ENCODE measurements around the gene PFKM.
"Not testable (repeated sequence)": the region's sequence is repeated elsewhere in the genome, so short reads cannot be mapped to it uniquely, and the experiment has no call there.

GRCh38 chr12:48155786-48156185, 36.6 kb downstream of the PFKM start:
- TF ChIP-seq, protein P1, sequence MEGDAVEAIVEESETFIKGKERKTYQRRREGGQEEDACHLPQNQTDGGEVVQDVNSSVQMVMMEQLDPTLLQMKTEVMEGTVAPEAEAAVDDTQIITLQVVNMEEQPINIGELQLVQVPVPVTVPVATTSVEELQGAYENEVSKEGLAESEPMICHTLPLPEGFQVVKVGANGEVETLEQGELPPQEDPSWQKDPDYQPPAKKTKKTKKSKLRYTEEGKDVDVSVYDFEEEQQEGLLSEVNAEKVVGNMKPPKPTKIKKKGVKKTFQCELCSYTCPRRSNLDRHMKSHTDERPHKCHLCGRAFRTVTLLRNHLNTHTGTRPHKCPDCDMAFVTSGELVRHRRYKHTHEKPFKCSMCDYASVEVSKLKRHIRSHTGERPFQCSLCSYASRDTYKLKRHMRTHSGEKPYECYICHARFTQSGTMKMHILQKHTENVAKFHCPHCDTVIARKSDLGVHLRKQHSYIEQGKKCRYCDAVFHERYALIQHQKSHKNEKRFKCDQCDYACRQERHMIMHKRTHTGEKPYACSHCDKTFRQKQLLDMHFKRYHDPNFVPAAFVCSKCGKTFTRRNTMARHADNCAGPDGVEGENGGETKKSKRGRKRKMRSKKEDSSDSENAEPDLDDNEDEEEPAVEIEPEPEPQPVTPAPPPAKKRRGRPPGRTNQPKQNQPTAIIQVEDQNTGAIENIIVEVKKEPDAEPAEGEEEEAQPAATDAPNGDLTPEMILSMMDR (IDR thresholded peaks at IDR 0.05) = not testable (repeated sequence)
- TF ChIP-seq POLR2A, POLR2AphosphoS5 (IDR thresholded peaks at IDR 0.05): not testable (repeated sequence)
